ENCODE data around the gene OR51F2.
"Not testable (repeated sequence)": the region's sequence is repeated elsewhere in the genome, so short reads cannot be mapped to it uniquely, and the experiment has no call there.

Gene OR51F2, protein sequence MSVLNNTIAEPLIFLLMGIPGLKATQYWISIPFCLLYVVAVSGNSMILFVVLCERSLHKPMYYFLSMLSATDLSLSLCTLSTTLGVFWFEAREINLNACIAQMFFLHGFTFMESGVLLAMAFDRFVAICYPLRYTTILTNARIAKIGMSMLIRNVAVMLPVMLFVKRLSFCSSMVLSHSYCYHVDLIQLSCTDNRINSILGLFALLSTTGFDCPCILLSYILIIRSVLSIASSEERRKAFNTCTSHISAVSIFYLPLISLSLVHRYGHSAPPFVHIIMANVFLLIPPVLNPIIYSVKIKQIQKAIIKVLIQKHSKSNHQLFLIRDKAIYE

GRCh38 chr11:4821021-4821420 is at the start of gene OR51F2:
Gene OR51F2 (plus strand): TSS chr11:4821321. CDS start chr11:4821422, 101 bp downstream.
- H3K36me3 ChIP-seq (ENCODE audit: control insufficient read depth, insufficient read depth, low read length), result no peaks in the 10 kb centered on the region
- H3K27me3 ChIP-seq (ENCODE audit: control insufficient read depth, insufficient read depth, low read length), result no peaks in the 10 kb centered on the region
- no peak within 1 kb of the TSS for H3K4me3 ChIP-seq (ENCODE audit: low read depth, low read length)
- no peak within 1 kb of the TSS for H3K9ac ChIP-seq (ENCODE audit: low read depth, low read length)
- no peaks in the 10 kb centered on the region for H3K9me3 ChIP-seq (ENCODE audit: control insufficient read depth, insufficient read depth, low read length)
- no peaks in the 10 kb centered on the region for H3K4me1 ChIP-seq (ENCODE audit: control insufficient read depth, insufficient read depth, low read length)

GRCh38 chr11:4782454-4782853 is 38.7 kb upstream of the OR51F2 start:
- H3K9ac ChIP-seq (ENCODE audit: low read depth, low read length), result no peak overlapping the region
- no peak overlapping the region for H3K4me3 ChIP-seq (ENCODE audit: low read depth, low read length)
- no peaks in the 10 kb centered on the region for H3K27me3 ChIP-seq (ENCODE audit: control insufficient read depth, insufficient read depth, low read length)
- peaks cover 4% of the 10 kb centered on the region for H3K9me3 ChIP-seq (ENCODE audit: control insufficient read depth, insufficient read depth, low read length)
- no peaks in the 10 kb centered on the region for H3K36me3 ChIP-seq (ENCODE audit: control insufficient read depth, insufficient read depth, low read length)
- no peaks in the 10 kb centered on the region for H3K4me1 ChIP-seq (ENCODE audit: control insufficient read depth, insufficient read depth, low read length)

DNA sequence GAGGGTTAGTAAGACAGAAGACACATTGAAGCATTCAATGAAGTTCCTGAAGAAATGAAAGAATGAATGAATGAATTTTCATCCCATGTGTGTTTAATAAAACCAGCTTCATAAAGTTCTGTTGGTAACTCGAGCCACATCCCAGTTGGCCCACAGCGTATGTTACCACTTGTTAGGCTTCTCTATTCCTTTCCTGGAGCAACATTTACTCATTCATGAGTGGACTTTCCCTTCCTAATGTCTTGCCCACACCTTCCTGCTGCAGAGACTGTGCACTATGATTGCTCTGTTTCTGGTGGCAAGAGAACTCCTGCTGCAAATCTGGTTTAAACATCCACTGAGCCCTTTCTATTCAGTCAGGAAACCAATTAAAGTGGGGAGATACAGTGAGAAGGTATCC is 23.9 kb upstream of the OR51F2 start:
- H3K4me3 ChIP-seq (ENCODE audit: low read depth, low read length), result no peak overlapping the region
- no peaks in the 10 kb centered on the region for H3K9me3 ChIP-seq (ENCODE audit: control insufficient read depth, insufficient read depth, low read length)
- H3K27me3 ChIP-seq (ENCODE audit: control insufficient read depth, insufficient read depth, low read length), result no peaks in the 10 kb centered on the region
- H3K36me3 ChIP-seq (ENCODE audit: control insufficient read depth, insufficient read depth, low read length), result no peaks in the 10 kb centered on the region
- no peak overlapping the region for H3K9ac ChIP-seq (ENCODE audit: low read depth, low read length)
- no peaks in the 10 kb centered on the region for H3K4me1 ChIP-seq (ENCODE audit: control insufficient read depth, insufficient read depth, low read length)

GRCh38 chr11:4798427-4799183 is 22.5 kb upstream of the OR51F2 start:
- no peak overlapping the region for H3K9ac ChIP-seq (ENCODE audit: low read depth, low read length)
- H3K4me1 ChIP-seq (ENCODE audit: control insufficient read depth, insufficient read depth, low read length), result no peaks in the 10 kb centered on the region
- H3K4me3 ChIP-seq (ENCODE audit: low read depth, low read length), result no peak overlapping the region
- H3K9me3 ChIP-seq (ENCODE audit: control insufficient read depth, insufficient read depth, low read length), result no peaks in the 10 kb centered on the region
- H3K36me3 ChIP-seq (ENCODE audit: control insufficient read depth, insufficient read depth, low read length), result no peaks in the 10 kb centered on the region
- H3K27me3 ChIP-seq (ENCODE audit: control insufficient read depth, insufficient read depth, low read length), result no peaks in the 10 kb centered on the region

DNA sequence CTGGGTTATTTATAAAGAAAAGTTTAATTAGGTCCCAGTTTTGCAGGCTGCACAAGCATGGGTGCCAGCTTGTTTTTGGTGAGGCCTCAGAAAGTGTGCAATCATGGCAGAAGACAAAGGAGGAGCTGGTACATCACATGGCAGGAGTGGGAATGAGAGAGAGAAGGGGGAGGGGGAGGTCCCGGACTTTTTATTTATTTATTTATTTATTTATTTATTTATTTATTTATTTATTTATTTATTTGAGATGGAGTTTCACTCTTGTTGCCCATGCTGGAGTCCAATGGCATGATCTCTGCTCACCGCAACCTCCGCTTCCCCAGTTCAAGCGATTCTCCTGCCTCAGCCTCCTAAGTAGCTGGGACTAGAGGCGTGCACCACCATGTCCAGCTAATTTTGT is 19.8 kb upstream of the OR51F2 start:
- not testable (repeated sequence) for H3K4me3 ChIP-seq (ENCODE audit: low read depth, low read length); H3K9me3 ChIP-seq (ENCODE audit: control insufficient read depth, insufficient read depth, low read length); H3K4me1 ChIP-seq (ENCODE audit: control insufficient read depth, insufficient read depth, low read length); H3K9ac ChIP-seq (ENCODE audit: low read depth, low read length); H3K27me3 ChIP-seq (ENCODE audit: control insufficient read depth, insufficient read depth, low read length); H3K36me3 ChIP-seq (ENCODE audit: control insufficient read depth, insufficient read depth, low read length)

GRCh38 chr11:4804280-4804679 is 16.8 kb upstream of the OR51F2 start, which contains the start of gene OR52R1:
Gene OR52R1 (minus strand): TSS chr11:4804380. CDS start chr11:4804380, 0 bp downstream.
- no peaks in the 10 kb centered on the region for H3K36me3 ChIP-seq (ENCODE audit: control insufficient read depth, insufficient read depth, low read length)
- no peak within 1 kb of the TSS for H3K9ac ChIP-seq (ENCODE audit: low read depth, low read length)
- no peaks in the 10 kb centered on the region for H3K4me1 ChIP-seq (ENCODE audit: control insufficient read depth, insufficient read depth, low read length)
- no peaks in the 10 kb centered on the region for H3K9me3 ChIP-seq (ENCODE audit: control insufficient read depth, insufficient read depth, low read length)
- no peak within 1 kb of the TSS for H3K4me3 ChIP-seq (ENCODE audit: low read depth, low read length)
- H3K27me3 ChIP-seq (ENCODE audit: control insufficient read depth, insufficient read depth, low read length), result no peaks in the 10 kb centered on the region

DNA sequence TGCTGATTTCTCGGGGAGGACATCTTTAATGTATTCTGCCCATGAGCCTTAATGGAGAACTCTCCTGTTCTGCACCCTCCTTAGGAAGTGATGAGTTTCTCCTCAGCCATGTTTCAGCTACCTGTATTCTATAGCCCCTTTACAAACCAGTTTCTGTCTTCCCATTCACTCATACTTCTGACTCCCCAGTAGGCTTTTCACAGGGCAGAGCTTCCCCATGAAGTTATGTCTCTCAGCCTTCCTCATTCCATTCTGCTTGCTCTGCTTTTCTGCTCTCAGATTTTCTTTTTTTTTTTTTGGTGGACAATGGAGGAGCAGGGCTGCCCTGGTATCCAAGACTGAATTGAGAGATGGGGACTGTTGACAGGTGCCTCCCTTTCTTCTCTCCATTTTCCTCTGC is 12.6 kb upstream of the OR51F2 start:
- Histone ChIP-seq H3K4me3 (ENCODE audit: low read depth, low read length) (no peak overlapping the region), H3K9me3 (ENCODE audit: control insufficient read depth, insufficient read depth, low read length) (no peaks in the 10 kb centered on the region), H3K27me3 (ENCODE audit: control insufficient read depth, insufficient read depth, low read length) (no peaks in the 10 kb centered on the region), H3K4me1 (ENCODE audit: control insufficient read depth, insufficient read depth, low read length) (no peaks in the 10 kb centered on the region), H3K36me3 (ENCODE audit: control insufficient read depth, insufficient read depth, low read length) (no peaks in the 10 kb centered on the region), H3K9ac (ENCODE audit: low read depth, low read length) (no peak overlapping the region)

- no peaks in the 10 kb centered on the region for H3K4me1 ChIP-seq (ENCODE audit: control insufficient read depth, insufficient read depth, low read length)
- no peak overlapping the region for H3K4me3 ChIP-seq (ENCODE audit: low read depth, low read length)
- H3K9ac ChIP-seq (ENCODE audit: low read depth, low read length), result no peak overlapping the region
- no peaks in the 10 kb centered on the region for H3K36me3 ChIP-seq (ENCODE audit: control insufficient read depth, insufficient read depth, low read length)
- no peaks in the 10 kb centered on the region for H3K27me3 ChIP-seq (ENCODE audit: control insufficient read depth, insufficient read depth, low read length)
- no peaks in the 10 kb centered on the region for H3K9me3 ChIP-seq (ENCODE audit: control insufficient read depth, insufficient read depth, low read length)
These were observed 11.9 kb upstream of the OR51F2 start for GRCh38 chr11:4809246-4809645.

- Histone ChIP-seq H3K4me3 (ENCODE audit: low read depth, low read length) (no peak overlapping the region), H3K36me3 (ENCODE audit: control insufficient read depth, insufficient read depth, low read length) (no peaks in the 10 kb centered on the region), H3K9ac (ENCODE audit: low read depth, low read length) (no peak overlapping the region), H3K9me3 (ENCODE audit: control insufficient read depth, insufficient read depth, low read length) (no peaks in the 10 kb centered on the region), H3K4me1 (ENCODE audit: control insufficient read depth, insufficient read depth, low read length) (no peaks in the 10 kb centered on the region), H3K27me3 (ENCODE audit: control insufficient read depth, insufficient read depth, low read length) (no peaks in the 10 kb centered on the region)
These were observed 4.0 kb downstream of the OR51F2 start for GRCh38 chr11:4825132-4825531.

- no peaks in the 10 kb centered on the region for H3K9me3 ChIP-seq (ENCODE audit: control insufficient read depth, insufficient read depth, low read length)
- no peaks in the 10 kb centered on the region for H3K36me3 ChIP-seq (ENCODE audit: control insufficient read depth, insufficient read depth, low read length)
- H3K4me3 ChIP-seq (ENCODE audit: low read depth, low read length), result no peak overlapping the region
- no peak overlapping the region for H3K9ac ChIP-seq (ENCODE audit: low read depth, low read length)
- no peaks in the 10 kb centered on the region for H3K4me1 ChIP-seq (ENCODE audit: control insufficient read depth, insufficient read depth, low read length)
- H3K27me3 ChIP-seq (ENCODE audit: control insufficient read depth, insufficient read depth, low read length), result no peaks in the 10 kb centered on the region
These were observed 5.3 kb downstream of the OR51F2 start for GRCh38 chr11:4826425-4826824.

DNA sequence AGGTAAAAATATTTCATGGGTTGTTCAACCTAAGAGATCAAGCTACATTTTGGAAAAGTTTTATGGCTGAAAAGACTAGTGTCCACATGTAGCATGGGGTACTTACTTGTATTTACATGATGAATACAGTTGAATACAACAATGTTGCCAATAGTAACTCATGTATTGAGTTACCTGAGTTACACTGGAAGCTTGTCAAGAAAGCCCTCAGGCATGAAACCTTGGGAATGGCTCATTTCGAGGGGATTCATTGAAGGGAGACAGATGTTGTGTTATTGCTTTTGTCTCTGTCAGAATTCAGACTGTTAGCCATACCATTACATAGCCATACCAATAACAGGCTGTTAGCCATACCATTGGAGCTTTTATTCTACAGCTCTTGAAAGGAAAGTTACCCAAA is 9.2 kb downstream of the OR51F2 start:
- no peaks in the 10 kb centered on the region for H3K36me3 ChIP-seq (ENCODE audit: control insufficient read depth, insufficient read depth, low read length)
- no peak overlapping the region for H3K4me3 ChIP-seq (ENCODE audit: low read depth, low read length)
- no peaks in the 10 kb centered on the region for H3K9me3 ChIP-seq (ENCODE audit: control insufficient read depth, insufficient read depth, low read length)
- no peaks in the 10 kb centered on the region for H3K4me1 ChIP-seq (ENCODE audit: control insufficient read depth, insufficient read depth, low read length)
- H3K27me3 ChIP-seq (ENCODE audit: control insufficient read depth, insufficient read depth, low read length), result no peaks in the 10 kb centered on the region
- H3K9ac ChIP-seq (ENCODE audit: low read depth, low read length), result no peak overlapping the region

- H3K4me1 ChIP-seq (ENCODE audit: control insufficient read depth, insufficient read depth, low read length), result no peaks in the 10 kb centered on the region
- no peaks in the 10 kb centered on the region for H3K9me3 ChIP-seq (ENCODE audit: control insufficient read depth, insufficient read depth, low read length)
- no peaks in the 10 kb centered on the region for H3K27me3 ChIP-seq (ENCODE audit: control insufficient read depth, insufficient read depth, low read length)
- H3K9ac ChIP-seq (ENCODE audit: low read depth, low read length), result no peak overlapping the region
- no peaks in the 10 kb centered on the region for H3K36me3 ChIP-seq (ENCODE audit: control insufficient read depth, insufficient read depth, low read length)
- no peak overlapping the region for H3K4me3 ChIP-seq (ENCODE audit: low read depth, low read length)
These were observed 9.8 kb downstream of the OR51F2 start for GRCh38 chr11:4830909-4831308.

All from iPS-15b (cell line).